ENCODE results near the gene CGNL1.

The CGNL1 gene

DNA sequence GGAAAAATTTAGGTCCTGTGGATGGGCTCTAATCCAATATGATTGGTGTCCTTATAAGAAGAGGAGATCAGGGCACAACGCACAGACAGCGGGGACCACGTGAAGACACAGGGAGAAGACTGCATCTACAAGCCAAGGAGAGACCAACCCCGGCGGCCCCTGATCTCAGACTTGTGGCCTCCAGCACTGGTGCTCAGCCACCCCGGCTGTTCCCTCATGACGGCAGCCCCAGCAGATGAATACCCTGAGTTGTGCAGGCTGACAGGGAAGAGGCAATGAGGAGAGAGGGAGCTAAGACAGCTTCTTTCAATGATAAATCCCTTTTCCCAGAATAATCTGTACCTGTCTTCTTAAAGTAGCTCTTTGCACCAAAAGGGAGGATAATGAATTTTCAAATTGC lies 33.3 kb upstream of the CGNL1 start:
- Mint-ChIP-seq H3K4me3 (no peak overlapping the region), H3K27me3 (ENCODE audit: low read depth) (peaks cover 4% of the 10 kb centered on the region), H3K36me3 (ENCODE audit: low read depth) (no peaks in the 10 kb centered on the region), H3K9me3 (no peaks in the 10 kb centered on the region), H3K4me1 (ENCODE audit: low read depth) (no peaks in the 10 kb centered on the region), H3K27ac (no peak overlapping the region)

DNA sequence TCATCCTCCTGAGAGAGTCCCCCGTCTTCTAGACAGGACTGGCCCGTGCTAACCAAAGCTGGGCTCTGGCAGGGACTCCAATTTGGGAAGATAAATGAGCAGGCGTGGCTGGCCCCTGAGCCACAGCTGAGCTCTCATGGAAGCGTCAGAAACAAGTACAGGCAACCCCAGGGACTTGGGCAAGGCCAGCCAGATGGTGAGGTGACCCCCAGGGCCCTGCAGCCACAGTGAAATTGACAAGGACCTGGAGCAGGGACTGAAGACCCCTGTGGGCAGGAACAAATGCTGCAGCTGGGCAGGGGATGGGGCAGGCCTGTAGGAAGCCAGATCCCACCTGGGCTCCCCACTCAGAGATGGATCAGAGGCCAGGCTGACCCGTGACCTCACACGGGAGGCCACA lies 32.8 kb upstream of the CGNL1 start:
- no peaks in the 10 kb centered on the region for H3K4me1 Mint-ChIP-seq (ENCODE audit: low read depth)
- peaks cover 9% of the 10 kb centered on the region for H3K27me3 Mint-ChIP-seq (ENCODE audit: low read depth)
- H3K4me3 Mint-ChIP-seq: no peak overlapping the region
- H3K36me3 Mint-ChIP-seq (ENCODE audit: low read depth): no peaks in the 10 kb centered on the region
- H3K9me3 Mint-ChIP-seq: no peaks in the 10 kb centered on the region
- H3K27ac Mint-ChIP-seq: no peak overlapping the region

GRCh38 chr15:57344282-57344681 lies 32.0 kb upstream of the CGNL1 start:
- Mint-ChIP-seq H3K27me3 (ENCODE audit: low read depth) (peaks cover 11% of the 10 kb centered on the region), H3K36me3 (ENCODE audit: low read depth) (no peaks in the 10 kb centered on the region), H3K9me3 (no peaks in the 10 kb centered on the region), H3K4me3 (no peak overlapping the region), H3K27ac (no peak overlapping the region), H3K4me1 (ENCODE audit: low read depth) (no peaks in the 10 kb centered on the region)

- no peak overlapping the region for H3K4me3 Mint-ChIP-seq
- peaks cover 11% of the 10 kb centered on the region for H3K27me3 Mint-ChIP-seq (ENCODE audit: low read depth)
- H3K36me3 Mint-ChIP-seq (ENCODE audit: low read depth): no peaks in the 10 kb centered on the region
- no peak overlapping the region for H3K27ac Mint-ChIP-seq
- no peaks in the 10 kb centered on the region for H3K4me1 Mint-ChIP-seq (ENCODE audit: low read depth)
- H3K9me3 Mint-ChIP-seq: no peaks in the 10 kb centered on the region
These were observed 30.7 kb upstream of the CGNL1 start for GRCh38 chr15:57345584-57345983.

- peaks cover 7% of the 10 kb centered on the region for H3K27me3 Mint-ChIP-seq (ENCODE audit: low read depth)
These were observed 28.2 kb upstream of the CGNL1 start for GRCh38 chr15:57348081-57348480.

DNA sequence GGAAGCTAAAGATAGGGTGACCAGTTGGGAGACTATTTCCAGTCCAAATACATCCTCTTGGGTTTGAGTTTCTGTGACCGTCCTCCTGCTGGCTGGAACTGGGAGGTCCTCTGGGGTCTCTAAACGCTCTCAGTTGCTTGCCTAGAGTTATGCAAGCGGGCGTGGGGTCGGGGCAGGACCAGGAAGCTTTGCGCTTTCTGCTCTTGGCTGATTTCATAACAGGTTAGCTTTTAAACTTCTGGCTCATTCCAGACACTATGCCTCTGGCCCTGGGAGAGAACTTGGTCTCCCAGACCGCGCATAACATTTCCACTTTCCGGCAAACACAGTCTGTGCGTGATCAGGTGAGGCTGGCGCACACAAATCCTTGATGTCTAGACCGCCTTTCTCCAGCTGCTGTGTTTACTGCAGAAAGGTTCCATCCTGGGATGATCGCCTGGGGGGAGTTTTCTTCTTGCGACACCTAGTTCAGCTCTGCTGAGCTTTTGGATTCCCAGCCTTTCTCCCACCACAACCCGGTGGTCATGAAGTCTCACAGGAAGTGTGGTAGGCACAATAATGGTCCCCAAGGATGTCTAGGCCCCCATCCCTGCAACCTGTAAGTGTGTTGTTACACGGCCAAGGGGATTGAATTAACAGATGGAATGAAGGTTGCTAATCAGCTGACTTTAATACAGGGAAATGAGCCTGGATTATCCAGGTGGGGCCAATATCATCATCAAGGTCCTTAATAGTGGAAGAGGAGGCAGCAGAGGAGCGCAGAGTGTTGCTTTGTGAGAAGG lies 23.6 kb upstream of the CGNL1 start:
- H3K27ac Mint-ChIP-seq: no peak overlapping the region
- peaks cover 18% of the 10 kb centered on the region for H3K27me3 Mint-ChIP-seq (ENCODE audit: low read depth)
- H3K4me1 Mint-ChIP-seq (ENCODE audit: low read depth): no peaks in the 10 kb centered on the region
- no peaks in the 10 kb centered on the region for H3K9me3 Mint-ChIP-seq
- H3K4me3 Mint-ChIP-seq: no peak overlapping the region
- no peaks in the 10 kb centered on the region for H3K36me3 Mint-ChIP-seq (ENCODE audit: low read depth)

More at GRCh38 chr15:57348081-57348480, 28.2 kb upstream of the CGNL1 start:
- H3K9me3 Mint-ChIP-seq: no peaks in the 10 kb centered on the region
- no peaks in the 10 kb centered on the region for H3K4me1 Mint-ChIP-seq (ENCODE audit: low read depth)
- no peaks in the 10 kb centered on the region for H3K36me3 Mint-ChIP-seq (ENCODE audit: low read depth)
- no peak overlapping the region for H3K4me3 Mint-ChIP-seq
- H3K27ac Mint-ChIP-seq: no peak overlapping the region

DNA sequence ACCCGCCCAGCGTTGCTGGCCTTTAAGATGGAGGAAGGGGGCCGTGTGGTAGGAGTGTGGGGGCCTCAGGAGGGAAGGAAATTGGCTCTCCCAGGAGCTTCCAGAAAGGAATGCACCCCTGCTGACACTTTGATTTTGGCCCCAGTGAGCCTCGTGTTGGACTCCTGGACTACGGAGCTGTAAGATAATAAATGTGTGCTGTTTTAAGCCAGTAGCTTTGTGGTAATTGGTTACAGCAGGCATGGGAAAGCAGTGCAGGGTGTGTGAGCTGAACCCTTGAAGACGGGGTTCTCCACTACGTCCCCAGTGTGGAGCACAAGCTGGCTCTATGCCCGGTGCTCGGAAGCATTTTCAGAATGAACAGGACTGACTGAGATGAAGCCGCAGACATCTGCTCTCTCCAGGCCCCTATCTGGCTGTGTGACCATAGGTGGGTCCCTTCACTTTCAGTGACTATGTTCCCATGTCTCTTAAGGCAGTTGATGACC lies 22.9 kb upstream of the CGNL1 start:
- Mint-ChIP-seq H3K27ac (no peak overlapping the region), H3K27me3 (ENCODE audit: low read depth) (peaks cover 14% of the 10 kb centered on the region), H3K4me3 (no peak overlapping the region), H3K36me3 (ENCODE audit: low read depth) (no peaks in the 10 kb centered on the region), H3K4me1 (ENCODE audit: low read depth) (no peaks in the 10 kb centered on the region), H3K9me3 (no peaks in the 10 kb centered on the region)

- Mint-ChIP-seq H3K27ac (no peak overlapping the region), H3K27me3 (ENCODE audit: low read depth) (peaks cover 11% of the 10 kb centered on the region), H3K9me3 (no peaks in the 10 kb centered on the region), H3K4me1 (ENCODE audit: low read depth) (no peaks in the 10 kb centered on the region), H3K36me3 (ENCODE audit: low read depth) (no peaks in the 10 kb centered on the region), H3K4me3 (no peak overlapping the region)
These were observed 21.7 kb upstream of the CGNL1 start for GRCh38 chr15:57354436-57355123.

DNA sequence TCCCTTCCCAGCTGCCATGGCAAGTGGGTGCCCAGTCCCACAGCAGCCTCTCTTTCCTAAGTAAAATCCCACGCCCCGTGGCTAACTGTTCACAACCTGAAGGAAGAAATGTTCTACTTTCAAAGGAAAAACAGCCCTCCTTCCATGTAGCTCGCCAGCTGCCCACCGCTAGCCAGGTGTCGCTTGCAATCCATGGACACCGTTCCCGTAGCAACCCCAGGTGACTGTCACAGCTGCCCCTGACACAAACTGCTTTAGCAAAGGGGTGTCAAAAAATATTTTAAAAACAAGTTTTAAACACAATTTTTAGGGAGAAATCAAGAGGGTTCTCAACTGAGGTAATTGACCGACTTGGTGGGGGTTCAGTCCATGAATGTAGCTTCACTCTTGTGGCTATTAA lies 21.0 kb upstream of the CGNL1 start:
- Mint-ChIP-seq H3K36me3 (ENCODE audit: low read depth) (no peaks in the 10 kb centered on the region), H3K4me1 (ENCODE audit: low read depth) (no peaks in the 10 kb centered on the region), H3K9me3 (no peaks in the 10 kb centered on the region), H3K27me3 (ENCODE audit: low read depth) (peaks cover 11% of the 10 kb centered on the region), H3K4me3 (no peak overlapping the region), H3K27ac (no peak overlapping the region)

DNA sequence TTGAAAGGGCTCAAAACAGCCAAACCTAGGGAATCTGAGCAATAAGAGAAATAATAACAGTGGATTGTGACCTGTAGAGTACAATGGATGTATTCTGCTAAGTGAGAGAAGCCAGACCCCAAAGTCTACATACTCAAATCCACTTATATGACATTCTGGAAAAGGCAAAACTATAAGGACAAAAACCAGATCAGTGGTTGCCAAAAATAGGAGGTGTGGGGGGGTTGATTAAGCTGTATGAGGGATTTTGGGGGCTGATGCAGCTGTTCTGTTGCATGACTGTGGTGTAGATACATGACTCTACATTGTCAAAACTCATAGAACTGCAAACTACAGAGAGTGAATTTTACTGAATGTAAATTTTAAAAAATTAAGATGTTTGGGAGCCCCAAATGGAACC lies 20.1 kb upstream of the CGNL1 start:
- no peak overlapping the region for H3K27ac Mint-ChIP-seq
- H3K4me3 Mint-ChIP-seq: no peak overlapping the region
- H3K9me3 Mint-ChIP-seq: no peaks in the 10 kb centered on the region
- H3K36me3 Mint-ChIP-seq (ENCODE audit: low read depth): no peaks in the 10 kb centered on the region
- H3K27me3 Mint-ChIP-seq (ENCODE audit: low read depth): peaks cover 11% of the 10 kb centered on the region
- H3K4me1 Mint-ChIP-seq (ENCODE audit: low read depth): no peaks in the 10 kb centered on the region

DNA sequence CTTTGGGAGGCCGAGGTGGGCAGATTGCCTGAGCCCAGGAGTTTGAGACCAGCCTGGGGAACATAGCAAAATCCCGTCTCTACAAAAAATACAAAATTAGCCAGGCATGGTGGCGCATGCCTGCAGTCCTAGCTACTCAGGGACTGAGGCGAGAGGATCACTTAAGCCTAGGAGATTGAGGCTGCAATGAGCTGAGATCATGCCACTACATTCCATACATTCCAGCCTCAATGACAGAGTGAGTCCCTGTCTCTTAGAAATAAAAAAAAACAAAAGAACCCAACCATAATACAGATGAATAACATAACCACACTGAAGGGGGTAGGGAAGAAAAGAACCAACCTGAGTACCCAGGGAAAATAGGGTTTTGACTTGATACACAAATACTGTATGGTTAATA lies 19.7 kb upstream of the CGNL1 start:
- H3K36me3 Mint-ChIP-seq (ENCODE audit: low read depth): no peaks in the 10 kb centered on the region
- no peaks in the 10 kb centered on the region for H3K9me3 Mint-ChIP-seq
- H3K27me3 Mint-ChIP-seq (ENCODE audit: low read depth): peaks cover 11% of the 10 kb centered on the region
- H3K4me1 Mint-ChIP-seq (ENCODE audit: low read depth): no peaks in the 10 kb centered on the region
- H3K4me3 Mint-ChIP-seq: no peak overlapping the region
- H3K27ac Mint-ChIP-seq: no peak overlapping the region

- no peak overlapping the region for H3K4me3 Mint-ChIP-seq
- H3K9me3 Mint-ChIP-seq: no peaks in the 10 kb centered on the region
- peaks cover 11% of the 10 kb centered on the region for H3K27me3 Mint-ChIP-seq (ENCODE audit: low read depth)
- no peaks in the 10 kb centered on the region for H3K36me3 Mint-ChIP-seq (ENCODE audit: low read depth)
- no peak overlapping the region for H3K27ac Mint-ChIP-seq
- no peaks in the 10 kb centered on the region for H3K4me1 Mint-ChIP-seq (ENCODE audit: low read depth)
These were observed 18.5 kb upstream of the CGNL1 start for GRCh38 chr15:57357799-57358198.

GRCh38 chr15:57358571-57358970 lies 17.7 kb upstream of the CGNL1 start:
- Mint-ChIP-seq H3K27ac (no peak overlapping the region), H3K4me1 (ENCODE audit: low read depth) (no peaks in the 10 kb centered on the region), H3K9me3 (no peaks in the 10 kb centered on the region), H3K36me3 (ENCODE audit: low read depth) (no peaks in the 10 kb centered on the region), H3K4me3 (no peak overlapping the region), H3K27me3 (ENCODE audit: low read depth) (peaks cover 11% of the 10 kb centered on the region)

DNA sequence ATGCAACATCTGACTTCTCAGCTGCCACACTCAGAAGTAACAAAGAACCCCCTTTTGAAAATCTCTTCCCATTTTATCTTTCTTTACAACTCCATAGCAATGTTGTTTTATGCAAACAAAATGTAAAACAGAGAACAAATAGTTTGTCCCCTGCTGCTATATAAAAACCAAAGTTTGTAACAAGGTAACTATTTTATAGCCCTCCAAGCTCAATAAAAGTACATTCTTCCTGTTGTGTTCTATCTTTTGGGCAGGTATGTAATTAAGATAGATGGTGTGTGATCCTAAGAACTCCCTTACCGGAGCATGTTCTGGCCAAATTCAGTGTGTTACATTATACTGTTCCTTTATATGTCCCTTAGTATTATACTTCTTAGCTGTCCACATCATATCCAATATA lies 12.6 kb upstream of the CGNL1 start:
- H3K27ac Mint-ChIP-seq: no peak overlapping the region
- H3K27me3 Mint-ChIP-seq (ENCODE audit: low read depth): no peaks in the 10 kb centered on the region
- H3K4me1 Mint-ChIP-seq (ENCODE audit: low read depth): no peaks in the 10 kb centered on the region
- H3K9me3 Mint-ChIP-seq: no peaks in the 10 kb centered on the region
- no peak overlapping the region for H3K4me3 Mint-ChIP-seq
- H3K36me3 Mint-ChIP-seq (ENCODE audit: low read depth): no peaks in the 10 kb centered on the region

DNA sequence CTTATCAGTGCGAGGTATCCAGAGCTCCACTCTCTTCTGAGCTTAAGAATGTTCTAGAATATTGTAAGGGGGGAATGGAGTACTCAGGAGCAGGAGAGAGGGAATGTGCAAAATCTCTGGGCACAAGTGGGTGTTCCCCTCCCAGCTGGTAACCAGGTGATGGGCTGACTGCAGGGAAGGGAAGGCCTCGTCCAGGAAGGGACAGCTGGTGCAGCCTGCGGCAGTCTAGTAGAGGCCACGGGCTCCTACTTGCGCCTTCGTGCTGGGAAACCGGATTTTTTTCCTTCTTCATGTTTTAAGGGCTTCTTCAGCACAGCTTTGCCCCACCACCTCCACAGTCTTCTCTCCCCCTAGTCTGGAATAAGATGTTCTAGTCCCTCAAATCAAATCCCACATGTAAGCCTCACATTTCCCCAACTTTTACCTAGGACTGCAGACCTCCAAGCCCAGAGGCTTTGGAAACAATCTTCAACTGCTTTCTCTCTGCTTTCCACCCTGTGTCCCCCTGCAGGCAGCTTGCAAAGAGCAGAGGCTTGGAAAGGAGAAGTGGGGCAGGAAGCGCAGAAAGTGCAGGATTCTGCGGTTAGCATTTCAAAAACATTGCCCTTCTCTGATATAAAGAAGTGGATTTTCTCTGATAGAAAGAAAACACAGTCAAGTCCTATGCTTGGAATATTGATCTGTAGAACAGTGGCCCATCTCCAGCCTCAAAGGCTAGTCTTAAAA lies 11.9 kb upstream of the CGNL1 start:
- H3K4me3 Mint-ChIP-seq: no peak overlapping the region
- H3K9me3 Mint-ChIP-seq: no peaks in the 10 kb centered on the region
- H3K4me1 Mint-ChIP-seq (ENCODE audit: low read depth): no peaks in the 10 kb centered on the region
- H3K27me3 Mint-ChIP-seq (ENCODE audit: low read depth): no peaks in the 10 kb centered on the region
- no peaks in the 10 kb centered on the region for H3K36me3 Mint-ChIP-seq (ENCODE audit: low read depth)
- H3K27ac Mint-ChIP-seq: no peak overlapping the region
